ENCODE measurements around the gene WDR1.

The WDR1 gene

GRCh38 chr4:10089346-10089745, 27.3 kb downstream of the WDR1 start:
- H3K27me3 ChIP-seq (ENCODE audit: insufficient read depth, low read depth): no peaks in the 10 kb centered on the region
- peaks cover 13% of the 10 kb centered on the region for H3K4me1 ChIP-seq (ENCODE audit: low read depth, poor library complexity, severe bottlenecking)
- H3K9ac ChIP-seq: no peak overlapping the region
- H3K79me2 ChIP-seq (ENCODE audit: insufficient read depth, low read depth): peaks cover 28% of the 10 kb centered on the region
- no peak overlapping the region for H3K4me3 ChIP-seq (IDR thresholded peaks at IDR 0.05; ENCODE audit: insufficient read depth, low read depth, low read length)
- H4K20me1 ChIP-seq (ENCODE audit: insufficient read depth): no peaks in the 10 kb centered on the region
- H3K4me2 ChIP-seq: no peak overlapping the region
- no peak overlapping the region for H2AFZ ChIP-seq (ENCODE audit: low read depth)
- H3K36me3 ChIP-seq (ENCODE audit: insufficient read depth): no peaks in the 10 kb centered on the region
- TF ChIP-seq CTCF (conservative IDR thresholded peaks at IDR 0.05; ENCODE audit: low read depth, low read length): no peak
- H3K27ac ChIP-seq: no peak overlapping the region

GRCh38 chr4:10088135-10089010, 28.2 kb downstream of the WDR1 start:
- Histone ChIP-seq H3K36me3 (ENCODE audit: insufficient read depth) (no peaks in the 10 kb centered on the region), H3K79me2 (ENCODE audit: insufficient read depth, low read depth) (peaks cover 23% of the 10 kb centered on the region), H3K9ac (no peak overlapping the region), H3K4me1 (ENCODE audit: low read depth, poor library complexity, severe bottlenecking) (peaks cover 4% of the 10 kb centered on the region), H2AFZ (ENCODE audit: low read depth) (no peak overlapping the region), H3K27me3 (ENCODE audit: insufficient read depth, low read depth) (no peaks in the 10 kb centered on the region), H3K4me3 (IDR thresholded peaks at IDR 0.05; ENCODE audit: insufficient read depth, low read depth, low read length) (no peak overlapping the region), H3K4me2 (no peak overlapping the region), H3K27ac (no peak overlapping the region), H4K20me1 (ENCODE audit: insufficient read depth) (no peaks in the 10 kb centered on the region)
- no peak for TF ChIP-seq CTCF (conservative IDR thresholded peaks at IDR 0.05; ENCODE audit: low read depth, low read length)

- H3K4me3 ChIP-seq (IDR thresholded peaks at IDR 0.05; ENCODE audit: insufficient read depth, low read depth, low read length): no peak overlapping the region
- no peak for TF ChIP-seq CTCF (conservative IDR thresholded peaks at IDR 0.05; ENCODE audit: low read depth, low read length)
- H3K36me3 ChIP-seq (ENCODE audit: insufficient read depth): no peaks in the 10 kb centered on the region
- H3K27me3 ChIP-seq (ENCODE audit: insufficient read depth, low read depth): no peaks in the 10 kb centered on the region
- no peak overlapping the region for H2AFZ ChIP-seq (ENCODE audit: low read depth)
- no peak overlapping the region for H3K9ac ChIP-seq
- H3K4me1 ChIP-seq (ENCODE audit: low read depth, poor library complexity, severe bottlenecking): no peaks in the 10 kb centered on the region
- H3K79me2 ChIP-seq (ENCODE audit: insufficient read depth, low read depth): peaks cover 12% of the 10 kb centered on the region; the same call in 1 of the 2 replicates
- no peak overlapping the region for H3K4me2 ChIP-seq
- H3K27ac ChIP-seq: no peak overlapping the region
- no peaks in the 10 kb centered on the region for H4K20me1 ChIP-seq (ENCODE audit: insufficient read depth)
Observed at GRCh38 chr4:10087152-10087791, 29.3 kb downstream of the WDR1 start.

- H3K27me3 ChIP-seq (ENCODE audit: insufficient read depth, low read depth): no peaks in the 10 kb centered on the region
- TF ChIP-seq CTCF (conservative IDR thresholded peaks at IDR 0.05; ENCODE audit: low read depth, low read length): no peak
- no peaks in the 10 kb centered on the region for H3K4me1 ChIP-seq (ENCODE audit: low read depth, poor library complexity, severe bottlenecking)
- H3K79me2 ChIP-seq (ENCODE audit: insufficient read depth, low read depth): peaks cover 5% of the 10 kb centered on the region; the same call in 1 of the 2 replicates
- H3K36me3 ChIP-seq (ENCODE audit: insufficient read depth): no peaks in the 10 kb centered on the region
- H3K9ac ChIP-seq: no peak overlapping the region
- H4K20me1 ChIP-seq (ENCODE audit: insufficient read depth): no peaks in the 10 kb centered on the region
- H3K4me3 ChIP-seq (IDR thresholded peaks at IDR 0.05; ENCODE audit: insufficient read depth, low read depth, low read length): no peak overlapping the region
- no peak overlapping the region for H3K27ac ChIP-seq
- no peak overlapping the region for H2AFZ ChIP-seq (ENCODE audit: low read depth)
- H3K4me2 ChIP-seq: no peak overlapping the region
Observed at GRCh38 chr4:10086506-10087120, 30.0 kb downstream of the WDR1 start.
